GM18517 (cell line): ENCODE results near the gene PGAP3.
"Not testable (repeated sequence)": the region's sequence is repeated elsewhere in the genome, so short reads cannot be mapped to it uniquely, and the experiment has no call there.

Experiments used
- ATAC-seq: cut with Tn5 transposase; IDR thresholded peaks from one replicate; pipeline ENCODE4 v1.9.1; 2021; ENCODE audit warnings: mild to moderate bottlenecking, moderate library complexity; ENCODE audit not compliant: unreplicated experiment

The PGAP3 gene, protein sequence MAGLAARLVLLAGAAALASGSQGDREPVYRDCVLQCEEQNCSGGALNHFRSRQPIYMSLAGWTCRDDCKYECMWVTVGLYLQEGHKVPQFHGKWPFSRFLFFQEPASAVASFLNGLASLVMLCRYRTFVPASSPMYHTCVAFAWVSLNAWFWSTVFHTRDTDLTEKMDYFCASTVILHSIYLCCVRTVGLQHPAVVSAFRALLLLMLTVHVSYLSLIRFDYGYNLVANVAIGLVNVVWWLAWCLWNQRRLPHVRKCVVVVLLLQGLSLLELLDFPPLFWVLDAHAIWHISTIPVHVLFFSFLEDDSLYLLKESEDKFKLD

DNA sequence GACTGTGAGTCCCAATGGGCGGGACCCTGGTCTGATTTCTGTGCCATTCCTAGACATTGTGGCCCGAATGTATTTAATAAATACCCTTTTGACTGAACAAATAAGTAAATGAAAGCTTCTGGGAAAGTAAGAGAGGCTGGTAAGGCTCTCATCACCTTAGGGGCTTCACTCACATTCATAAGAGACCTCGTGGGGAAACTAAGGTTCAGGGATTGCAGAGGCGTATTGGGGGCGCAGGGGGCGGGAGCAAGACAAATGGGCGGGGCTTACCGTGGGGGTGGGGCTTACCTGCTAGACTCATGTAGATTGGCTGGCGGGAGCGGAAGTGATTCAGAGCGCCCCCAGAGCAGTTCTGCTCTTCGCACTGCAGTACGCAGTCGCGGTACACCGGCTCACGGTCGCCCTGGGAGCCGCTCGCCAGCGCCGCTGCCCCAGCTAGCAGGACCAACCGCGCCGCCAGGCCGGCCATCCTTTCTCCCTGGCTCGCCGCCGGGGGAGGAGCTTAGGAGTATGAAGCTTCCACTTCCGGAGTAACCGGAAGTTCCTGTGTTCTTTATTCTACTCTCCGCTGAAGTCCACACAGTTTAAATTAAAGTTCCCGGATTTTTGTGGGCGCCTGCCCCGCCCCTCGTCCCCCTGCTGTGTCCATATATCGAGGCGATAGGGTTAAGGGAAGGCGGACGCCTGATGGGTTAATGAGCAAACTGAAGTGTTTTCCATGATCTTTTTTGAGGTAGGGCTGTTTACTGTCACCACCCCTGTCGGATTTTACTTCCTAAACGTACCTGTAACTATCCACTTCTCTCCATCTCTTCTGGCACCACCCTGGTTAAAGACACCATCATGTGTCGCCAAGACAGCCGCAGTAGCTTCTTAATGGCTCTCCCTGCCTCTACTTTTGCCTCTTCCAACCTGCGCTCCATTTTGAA is at the start of gene PGAP3:
TSS of gene PGAP3 (minus strand) at position 512 of the 929 bp plus-strand sequence. CDS start at position 469, 43 bp downstream.
- ATAC-seq = peak; percentile 83

DNA sequence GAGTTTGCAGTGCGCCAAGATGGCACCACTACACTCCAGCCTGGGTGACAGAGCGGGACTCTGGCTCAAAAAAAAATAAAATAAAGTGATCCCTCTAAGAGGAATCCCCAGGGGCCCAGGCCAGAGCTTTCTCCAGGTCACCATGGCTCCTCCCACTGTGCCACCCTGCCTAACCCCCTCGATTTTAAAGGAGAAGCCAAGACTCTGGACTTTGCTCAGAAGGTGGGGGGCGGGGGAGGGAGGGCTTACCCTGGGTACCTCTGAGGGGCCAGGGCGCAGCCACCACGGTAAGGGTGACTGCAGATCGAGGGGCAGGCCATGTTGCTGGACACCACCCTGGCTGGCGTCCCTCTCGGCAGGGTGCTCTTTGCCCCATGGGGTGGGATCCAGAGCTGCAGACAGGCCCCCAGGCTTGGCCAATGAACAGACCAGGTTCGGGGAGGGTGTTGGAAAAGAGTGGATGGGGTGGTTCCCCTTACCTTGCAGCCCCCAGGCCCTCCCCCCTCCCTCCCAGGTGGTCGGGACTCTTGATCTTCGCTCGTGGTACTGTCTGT is 49.4 kb upstream of the PGAP3 start:
- no peak for ATAC-seq

DNA sequence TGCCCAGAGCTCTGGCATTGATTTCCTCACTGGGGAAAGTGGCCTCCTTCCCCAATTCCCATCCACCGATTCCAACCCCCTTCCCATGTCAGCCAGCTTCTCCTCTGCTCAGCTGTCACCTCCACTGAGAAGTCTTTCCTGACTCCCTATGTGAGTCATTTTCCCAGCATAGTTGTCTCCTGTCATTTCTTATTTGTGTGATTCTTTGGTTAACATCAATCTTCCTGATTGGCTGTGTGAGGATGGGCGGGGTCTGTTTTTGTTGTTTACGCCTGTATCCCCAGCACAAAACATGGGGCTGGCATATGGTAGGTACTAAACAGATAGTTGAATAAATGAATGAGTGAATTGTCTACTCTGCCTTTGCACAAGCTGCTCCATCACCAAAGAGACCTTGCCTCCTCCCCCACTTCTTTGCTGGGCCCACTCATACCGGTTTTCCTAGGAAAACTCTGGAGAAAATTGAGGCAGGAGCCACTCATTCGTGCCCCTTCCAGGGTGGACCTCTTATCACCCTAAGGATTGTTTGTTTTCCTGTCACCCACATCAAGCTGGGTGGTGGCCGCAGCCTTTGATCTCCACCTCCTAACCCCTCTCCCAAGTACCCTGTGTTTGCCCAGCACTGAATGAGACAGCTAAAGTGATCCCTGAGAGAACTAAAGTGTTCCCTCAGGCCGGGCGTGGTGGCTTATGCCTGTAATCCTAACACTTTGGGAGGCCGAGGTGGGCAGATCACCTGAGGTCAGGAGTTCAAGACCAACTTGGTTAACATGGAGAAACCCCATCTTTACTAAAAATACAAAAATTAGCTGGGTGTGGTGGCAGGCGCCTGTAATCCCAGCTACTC is 48.7 kb upstream of the PGAP3 start:
- ATAC-seq = no peak

DNA sequence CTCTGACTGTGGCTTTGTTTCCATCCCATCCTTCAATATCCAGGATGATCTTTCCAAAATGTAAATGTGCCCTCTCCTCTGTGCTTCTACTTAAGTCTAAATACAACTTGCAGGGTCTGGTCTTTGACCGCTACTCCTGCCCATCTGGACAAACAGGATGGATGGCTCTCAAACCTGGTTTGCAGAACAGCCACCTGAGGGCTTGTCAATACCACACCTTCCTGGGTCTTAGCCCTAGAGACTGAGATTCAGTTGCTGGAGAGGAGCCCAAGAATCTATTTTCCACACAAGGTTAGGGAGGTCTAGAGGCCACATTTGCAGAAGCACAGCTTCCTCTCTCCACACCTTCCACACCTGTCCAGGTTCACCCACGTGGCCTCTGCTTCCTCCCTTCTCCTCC is 48.0 kb upstream of the PGAP3 start:
- no peak for ATAC-seq

DNA sequence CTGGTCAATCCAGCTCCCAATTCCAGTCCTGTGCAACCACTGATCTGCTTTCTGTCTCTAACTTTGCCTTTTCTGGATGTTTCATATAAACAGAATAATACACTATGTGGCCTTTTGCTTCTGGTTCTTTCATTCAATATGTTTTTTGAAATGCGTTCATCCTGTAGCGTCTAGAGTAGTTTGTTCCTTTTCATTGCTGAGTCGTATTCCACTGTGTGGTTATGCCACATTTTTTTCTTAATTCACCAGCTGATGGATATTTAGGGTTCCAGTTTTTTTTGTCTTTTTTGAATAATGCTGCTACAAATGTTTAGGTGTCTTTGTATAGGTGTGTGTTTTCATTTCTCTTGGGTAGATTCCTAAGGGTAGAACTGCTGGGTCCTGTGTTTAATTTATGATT is 44.7 kb upstream of the PGAP3 start:
- ATAC-seq = no peak

DNA sequence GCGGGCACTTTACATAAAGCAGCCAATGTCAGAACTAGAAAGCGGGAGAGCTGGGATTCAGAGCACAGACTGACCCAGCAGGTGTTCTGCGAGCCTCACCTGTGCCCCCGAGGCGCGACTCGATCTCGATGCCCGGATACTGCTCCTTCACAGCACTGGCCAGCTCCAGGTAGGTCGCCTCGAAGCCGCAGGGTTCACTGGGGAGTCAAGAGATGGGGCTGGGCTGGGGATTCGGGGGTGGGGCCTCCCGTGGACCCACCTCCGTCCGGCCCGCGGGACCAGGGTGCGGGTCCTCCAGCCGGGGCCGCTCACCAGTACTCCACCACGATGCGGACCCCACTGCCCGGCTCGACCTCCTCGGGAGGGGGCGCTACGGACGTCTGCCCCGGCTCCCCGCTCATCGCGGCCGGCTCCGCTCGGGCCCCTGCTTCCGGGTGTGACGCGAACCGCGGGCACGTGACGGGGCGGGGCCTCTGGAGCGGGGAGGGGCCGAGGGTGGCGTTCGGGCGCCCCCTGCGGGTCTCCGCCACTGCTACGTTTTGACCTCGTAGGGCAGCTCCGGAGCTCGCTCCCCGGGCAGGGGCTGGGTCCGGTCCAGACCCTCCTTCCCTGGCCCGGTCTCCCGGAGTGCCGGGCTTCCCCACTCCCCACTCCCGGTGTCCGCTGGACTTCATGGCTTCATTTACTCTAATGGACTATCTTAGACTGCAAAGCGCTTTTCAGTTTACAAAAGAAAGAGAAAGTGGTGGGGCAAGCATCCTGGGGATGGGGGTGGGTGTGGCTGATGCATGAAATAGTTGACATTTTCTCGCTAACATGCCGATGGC is 42.5 kb upstream of the PGAP3 start, which contains the start of gene MIEN1:
TSS of gene MIEN1 (minus strand) at position 438 of the 827 bp plus-strand sequence. CDS start at position 401, 37 bp downstream.
- ATAC-seq = peak; percentile 83

DNA sequence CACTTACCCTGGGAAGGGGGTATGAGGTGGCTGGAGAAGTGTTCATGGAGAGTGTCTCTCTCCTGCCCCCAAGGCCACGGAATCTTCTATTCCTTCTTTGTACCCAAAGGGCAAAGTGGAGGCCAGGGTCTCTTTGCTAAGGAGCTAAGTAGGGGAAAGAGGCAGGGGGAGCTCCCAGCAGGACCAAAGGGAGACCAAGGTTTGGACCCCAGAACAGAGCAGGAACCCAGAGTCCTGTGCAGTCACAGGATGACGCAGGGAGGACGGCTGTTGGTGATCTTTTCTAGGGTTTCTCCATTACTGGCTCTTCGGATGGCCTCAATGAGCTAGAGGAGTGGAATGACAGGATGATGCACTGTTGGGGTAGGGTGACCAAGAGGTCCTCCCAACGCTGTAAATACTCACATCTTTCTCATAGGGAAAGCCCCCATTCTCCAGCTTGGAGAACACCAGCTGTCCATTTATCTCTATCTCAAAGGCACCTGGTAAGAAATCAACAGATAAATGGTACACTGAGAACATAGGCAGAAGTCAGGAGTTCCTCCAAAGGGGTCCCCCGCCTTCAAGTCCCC is 41.5 kb upstream of the PGAP3 start:
- no peak for ATAC-seq

DNA sequence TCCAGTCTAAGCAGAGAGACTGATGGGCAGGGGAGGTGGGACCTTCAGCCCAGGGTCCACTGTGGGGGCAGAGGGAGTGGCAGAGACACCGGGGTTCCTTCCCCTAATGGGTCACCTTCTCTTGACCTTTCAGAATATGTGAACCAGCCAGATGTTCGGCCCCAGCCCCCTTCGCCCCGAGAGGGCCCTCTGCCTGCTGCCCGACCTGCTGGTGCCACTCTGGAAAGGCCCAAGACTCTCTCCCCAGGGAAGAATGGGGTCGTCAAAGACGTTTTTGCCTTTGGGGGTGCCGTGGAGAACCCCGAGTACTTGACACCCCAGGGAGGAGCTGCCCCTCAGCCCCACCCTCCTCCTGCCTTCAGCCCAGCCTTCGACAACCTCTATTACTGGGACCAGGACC is 39.7 kb upstream of the PGAP3 start:
- ATAC-seq = no peak

DNA sequence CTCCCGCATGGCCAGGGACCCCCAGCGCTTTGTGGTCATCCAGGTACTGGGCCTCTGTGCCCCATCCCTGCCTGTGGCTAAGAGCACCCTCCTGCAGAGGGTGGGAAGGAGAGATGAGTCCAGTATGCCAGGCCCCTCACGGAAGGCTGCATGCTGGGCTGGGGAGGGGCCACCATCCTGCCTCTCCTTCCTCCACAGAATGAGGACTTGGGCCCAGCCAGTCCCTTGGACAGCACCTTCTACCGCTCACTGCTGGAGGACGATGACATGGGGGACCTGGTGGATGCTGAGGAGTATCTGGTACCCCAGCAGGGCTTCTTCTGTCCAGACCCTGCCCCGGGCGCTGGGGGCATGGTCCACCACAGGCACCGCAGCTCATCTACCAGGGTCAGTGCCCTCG is 38.8 kb upstream of the PGAP3 start:
- no peak for ATAC-seq

DNA sequence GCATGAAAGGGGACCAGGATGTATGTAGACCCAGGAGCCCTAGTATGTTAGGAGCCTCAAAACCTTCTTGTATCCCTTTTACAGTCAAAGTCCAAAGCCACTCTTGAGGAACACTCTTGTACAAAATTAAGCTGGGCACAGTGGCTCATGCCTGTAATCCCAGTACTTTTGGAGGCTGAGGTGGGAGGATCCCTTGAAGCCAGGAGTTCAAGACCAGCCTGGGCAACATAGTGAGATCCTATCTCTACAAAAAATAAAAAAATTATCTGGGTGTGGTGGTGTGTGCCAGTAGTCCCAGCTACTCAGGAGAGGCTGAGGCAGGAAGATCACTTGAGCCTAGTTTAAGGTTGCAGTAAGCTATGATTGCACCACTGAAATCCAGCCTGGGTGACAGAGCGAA is 38.1 kb upstream of the PGAP3 start:
- ATAC-seq = not testable (repeated sequence)

DNA sequence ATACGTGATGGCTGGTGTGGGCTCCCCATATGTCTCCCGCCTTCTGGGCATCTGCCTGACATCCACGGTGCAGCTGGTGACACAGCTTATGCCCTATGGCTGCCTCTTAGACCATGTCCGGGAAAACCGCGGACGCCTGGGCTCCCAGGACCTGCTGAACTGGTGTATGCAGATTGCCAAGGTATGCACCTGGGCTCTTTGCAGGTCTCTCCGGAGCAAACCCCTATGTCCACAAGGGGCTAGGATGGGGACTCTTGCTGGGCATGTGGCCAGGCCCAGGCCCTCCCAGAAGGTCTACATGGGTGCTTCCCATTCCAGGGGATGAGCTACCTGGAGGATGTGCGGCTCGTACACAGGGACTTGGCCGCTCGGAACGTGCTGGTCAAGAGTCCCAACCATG is 36.9 kb upstream of the PGAP3 start:
- ATAC-seq = no peak

DNA sequence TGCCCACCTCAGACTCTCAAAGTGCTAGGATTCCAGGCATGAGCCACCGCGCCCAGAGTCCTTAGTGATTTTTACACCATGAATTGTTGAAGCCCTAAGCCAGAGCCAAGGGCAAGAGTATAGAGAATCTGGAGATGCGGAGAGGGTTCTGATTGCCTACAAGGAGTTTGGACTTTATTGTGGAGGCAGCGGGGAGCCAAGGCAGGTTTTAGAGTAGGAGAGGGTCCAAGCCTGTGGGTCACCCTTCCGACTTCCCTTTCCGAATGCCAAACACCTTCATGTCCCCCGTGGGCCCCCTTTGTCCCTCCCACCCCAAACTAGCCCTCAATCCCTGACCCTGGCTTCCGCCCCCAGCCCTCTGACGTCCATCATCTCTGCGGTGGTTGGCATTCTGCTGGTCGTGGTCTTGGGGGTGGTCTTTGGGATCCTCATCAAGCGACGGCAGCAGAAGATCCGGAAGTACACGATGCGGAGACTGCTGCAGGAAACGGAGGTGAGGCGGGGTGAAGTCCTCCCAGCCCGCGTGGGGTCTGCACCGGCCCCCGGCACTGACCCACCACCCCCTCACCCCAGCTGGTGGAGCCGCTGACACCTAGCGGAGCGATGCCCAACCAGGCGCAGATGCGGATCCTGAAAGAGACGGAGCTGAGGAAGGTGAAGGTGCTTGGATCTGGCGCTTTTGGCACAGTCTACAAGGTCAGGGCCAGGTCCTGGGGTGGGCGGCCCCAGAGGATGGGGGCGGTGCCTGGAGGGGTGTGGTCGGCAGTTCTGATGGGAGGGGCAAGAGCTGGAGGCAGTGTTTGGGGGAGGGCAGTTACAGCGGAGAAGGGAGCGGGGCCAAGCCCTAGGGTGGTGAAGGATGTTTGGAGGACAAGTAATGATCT is 35.4 kb upstream of the PGAP3 start:
- ATAC-seq = no peak

DNA sequence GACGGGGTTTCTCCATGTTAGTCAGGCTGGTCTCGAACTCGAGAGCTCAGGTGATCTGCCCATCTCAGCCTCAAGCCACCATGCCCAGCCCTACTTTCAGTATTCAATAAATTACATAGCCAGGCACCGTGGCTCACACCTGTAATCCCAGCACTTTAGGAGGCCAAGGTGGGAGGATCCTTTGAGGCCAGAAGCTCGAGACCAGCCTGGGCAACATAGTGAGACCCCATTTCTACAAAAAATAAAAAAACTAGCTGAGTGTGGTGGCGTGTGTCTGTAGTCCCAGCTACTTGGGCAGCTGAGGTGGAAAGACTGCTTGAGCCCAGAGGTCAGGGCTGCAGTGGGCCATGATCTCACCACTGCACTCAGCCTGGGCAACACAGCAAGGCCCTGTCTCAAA is 34.2 kb upstream of the PGAP3 start:
- no peak for ATAC-seq

DNA sequence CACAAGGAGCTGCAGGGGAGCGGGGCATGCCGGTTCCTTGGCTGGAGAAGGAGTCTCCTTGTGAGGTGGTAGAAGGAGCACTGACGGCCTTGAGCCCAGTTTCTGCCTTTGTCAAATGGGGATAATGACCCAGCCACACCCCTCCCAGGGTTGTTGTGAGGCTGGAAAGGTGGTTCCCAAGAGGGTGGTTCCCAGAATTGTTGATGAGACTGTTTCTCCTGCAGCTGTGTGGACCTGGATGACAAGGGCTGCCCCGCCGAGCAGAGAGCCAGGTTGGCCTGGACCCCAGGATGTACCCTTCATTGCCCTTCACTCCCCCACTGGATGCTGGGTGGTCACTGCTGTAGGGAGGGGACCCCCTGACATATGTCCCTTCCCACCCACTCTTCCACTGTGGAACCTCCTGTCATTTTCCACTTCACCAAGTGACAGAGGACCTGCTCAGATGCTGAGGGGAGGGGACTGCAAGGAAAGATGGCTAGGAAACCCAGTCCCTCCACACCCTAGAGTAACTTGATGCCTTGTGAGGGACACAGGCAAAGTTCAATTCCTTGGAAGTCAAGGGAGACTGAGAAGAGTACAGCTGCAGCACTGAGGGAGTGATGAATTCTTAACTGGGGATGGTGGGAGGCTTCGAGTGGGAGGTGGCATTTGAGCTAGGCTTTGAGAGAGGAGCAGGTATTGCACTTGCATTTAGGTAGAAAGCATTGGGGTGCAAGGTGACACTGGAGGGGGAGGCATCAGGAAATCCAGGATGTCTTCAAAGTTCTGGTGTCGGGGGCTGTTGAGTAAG is 31.9 kb upstream of the PGAP3 start:
- ATAC-seq = no peak

DNA sequence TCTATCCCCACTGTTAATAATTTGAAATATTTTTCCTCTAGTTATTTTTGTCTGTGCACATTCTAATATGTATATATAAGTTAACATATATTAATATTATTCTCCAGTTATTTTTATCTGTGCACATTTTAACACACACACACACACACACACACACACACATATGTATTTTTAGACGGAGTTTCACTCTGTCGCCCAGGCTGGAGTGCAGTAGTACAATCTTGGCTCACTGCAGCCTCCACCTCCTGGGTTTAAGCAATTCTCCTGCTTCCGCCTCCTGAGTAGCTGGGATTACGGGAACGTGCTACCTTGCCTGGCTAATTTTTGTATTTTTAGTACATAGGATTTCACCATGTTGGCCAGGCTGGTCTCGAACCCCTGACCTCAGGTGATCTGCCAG is 29.8 kb upstream of the PGAP3 start:
- ATAC-seq = no peak

DNA sequence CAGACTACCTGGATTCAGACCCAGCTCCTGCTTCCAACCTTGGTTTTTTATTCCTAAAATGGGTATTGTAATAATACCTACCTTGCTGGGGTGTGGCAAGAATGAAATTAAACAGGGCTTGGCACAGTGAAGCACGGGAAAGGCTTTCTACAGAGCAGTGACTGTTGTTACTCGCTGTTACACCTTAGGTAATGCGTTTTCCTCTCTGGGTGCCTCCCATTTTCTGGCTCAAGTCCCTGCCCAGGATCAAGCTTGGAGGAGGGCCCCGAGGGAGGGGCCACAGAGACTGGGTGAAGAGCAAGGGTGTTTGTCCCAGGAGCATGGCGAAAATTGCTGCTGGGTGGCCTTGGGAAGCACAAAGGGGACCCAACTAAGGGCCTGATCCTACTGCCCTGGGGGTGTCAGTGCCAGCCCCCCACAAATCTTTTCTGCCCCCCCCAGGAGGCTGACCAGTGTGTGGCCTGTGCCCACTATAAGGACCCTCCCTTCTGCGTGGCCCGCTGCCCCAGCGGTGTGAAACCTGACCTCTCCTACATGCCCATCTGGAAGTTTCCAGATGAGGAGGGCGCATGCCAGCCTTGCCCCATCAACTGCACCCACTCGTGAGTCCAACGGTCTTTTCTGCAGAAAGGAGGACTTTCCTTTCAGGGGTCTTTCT is 29.2 kb upstream of the PGAP3 start:
- ATAC-seq = no peak
